Activated B cell treated with CpG ODN at 0.5 μM for 24 hours (primary cell): ENCODE results near the gene MEP1A. TPM values are rescaled to one million over a fixed set of nuclear protein-coding genes. Genes with fewer than 3 reads are reported as not detected.

ENCODE experiments used
- ATAC-seq: fragments of 200-7000 bp; cut with Tn5 transposase; one replicate; pipeline ENCODE4 v1.10.0; 2021; ENCODE audit warnings: low read depth, mild to moderate bottlenecking, moderate library complexity
- CTCF ChIA-PET: fragments of 350-600 bp; sonication (Branson Sonifier 250); formaldehyde crosslinking; loops from one replicate; lab custom pipeline; 2021; ENCODE audit warnings: antibody characterized with exemption; lab: Charles Lee
- POLR2A ChIA-PET: fragments of 350-600 bp; sonication (Branson Sonifier 250); formaldehyde crosslinking; loops from one replicate; lab custom pipeline; 2021; ENCODE audit warnings: antibody characterized with exemption; lab: Charles Lee
- DNase-seq: peaks from one replicate; pipeline ENCODE4 v3.0.0; 2022
- H3K27ac Mint-ChIP-seq: one replicate; pipeline ENCODE4 v1.8.0; 2020; ENCODE audit warnings: mixed read lengths
- H3K27me3 Mint-ChIP-seq: one replicate; pipeline ENCODE4 v1.8.0; 2021; ENCODE audit warnings: mixed read lengths
- H3K36me3 Mint-ChIP-seq: one replicate; pipeline ENCODE4 v1.8.0; 2021; ENCODE audit warnings: low read depth, mixed read lengths
- H3K4me1 Mint-ChIP-seq: one replicate; pipeline ENCODE4 v1.8.0; 2021; ENCODE audit warnings: mixed read lengths
- H3K4me3 Mint-ChIP-seq: one replicate; pipeline ENCODE4 v1.8.0; 2020; ENCODE audit warnings: mild to moderate bottlenecking, mixed read lengths
- H3K9me3 Mint-ChIP-seq: one replicate; pipeline ENCODE4 v1.8.0; 2020; ENCODE audit warnings: mixed read lengths
- intact Hi-C: fragments of 100-400 bp; cut with micrococcal nuclease; formaldehyde crosslinking; loops from one replicate; pipeline ENCODE4 v1.15.1; 2024
- total RNA-seq: library from RNA; stranded (reverse); gene quantifications from 2 replicates; pipeline ENCODE4 v1.2.3, GENCODE V29; 2022
- TF ChIP-seq, protein P1 (sequence below): fragments of 200-600 bp; IDR thresholded peaks from one replicate; pipeline ENCODE4 v1.8.0; 2022; ENCODE audit warnings: antibody characterized with exemption, mild to moderate bottlenecking

MEP1A gene
- total RNA-seq, 1 donor from 2014 or later = not detected

DNA sequence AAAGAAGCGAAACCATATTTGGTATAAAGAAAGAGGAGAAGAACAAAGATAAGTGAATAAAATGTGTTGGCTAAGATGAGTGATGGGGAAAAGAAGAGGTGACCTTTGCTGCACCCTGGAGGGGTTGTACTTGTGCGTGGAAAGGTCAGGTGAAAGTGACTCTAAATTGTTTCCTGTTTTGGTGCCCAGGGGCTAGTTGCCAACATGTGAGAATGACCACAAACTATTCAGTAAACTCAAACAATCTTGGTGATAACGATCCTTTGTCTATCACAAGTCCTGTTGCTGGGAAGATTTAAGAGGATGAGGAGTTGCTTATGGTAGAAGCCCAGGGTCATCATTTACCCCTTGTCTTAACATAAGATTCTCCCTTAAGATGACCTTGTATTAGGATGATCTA is 70.6 kb downstream of the MEP1A start:
- POLR2A ChIA-PET = no interaction called here
- no peak overlapping the region for H3K27ac Mint-ChIP-seq
- H3K36me3 Mint-ChIP-seq = no peaks in the 10 kb centered on the region
- intact Hi-C loops = no loop called here
- TF ChIP-seq, protein P1, sequence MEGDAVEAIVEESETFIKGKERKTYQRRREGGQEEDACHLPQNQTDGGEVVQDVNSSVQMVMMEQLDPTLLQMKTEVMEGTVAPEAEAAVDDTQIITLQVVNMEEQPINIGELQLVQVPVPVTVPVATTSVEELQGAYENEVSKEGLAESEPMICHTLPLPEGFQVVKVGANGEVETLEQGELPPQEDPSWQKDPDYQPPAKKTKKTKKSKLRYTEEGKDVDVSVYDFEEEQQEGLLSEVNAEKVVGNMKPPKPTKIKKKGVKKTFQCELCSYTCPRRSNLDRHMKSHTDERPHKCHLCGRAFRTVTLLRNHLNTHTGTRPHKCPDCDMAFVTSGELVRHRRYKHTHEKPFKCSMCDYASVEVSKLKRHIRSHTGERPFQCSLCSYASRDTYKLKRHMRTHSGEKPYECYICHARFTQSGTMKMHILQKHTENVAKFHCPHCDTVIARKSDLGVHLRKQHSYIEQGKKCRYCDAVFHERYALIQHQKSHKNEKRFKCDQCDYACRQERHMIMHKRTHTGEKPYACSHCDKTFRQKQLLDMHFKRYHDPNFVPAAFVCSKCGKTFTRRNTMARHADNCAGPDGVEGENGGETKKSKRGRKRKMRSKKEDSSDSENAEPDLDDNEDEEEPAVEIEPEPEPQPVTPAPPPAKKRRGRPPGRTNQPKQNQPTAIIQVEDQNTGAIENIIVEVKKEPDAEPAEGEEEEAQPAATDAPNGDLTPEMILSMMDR = no peak
- CTCF ChIA-PET = no interaction called here
- no peaks in the 10 kb centered on the region for H3K4me1 Mint-ChIP-seq
- no peaks in the 10 kb centered on the region for H3K27me3 Mint-ChIP-seq
- ATAC-seq = no peak
- H3K4me3 Mint-ChIP-seq = no peak overlapping the region
- no peak for DNase-seq
- no peaks in the 10 kb centered on the region for H3K9me3 Mint-ChIP-seq

DNA sequence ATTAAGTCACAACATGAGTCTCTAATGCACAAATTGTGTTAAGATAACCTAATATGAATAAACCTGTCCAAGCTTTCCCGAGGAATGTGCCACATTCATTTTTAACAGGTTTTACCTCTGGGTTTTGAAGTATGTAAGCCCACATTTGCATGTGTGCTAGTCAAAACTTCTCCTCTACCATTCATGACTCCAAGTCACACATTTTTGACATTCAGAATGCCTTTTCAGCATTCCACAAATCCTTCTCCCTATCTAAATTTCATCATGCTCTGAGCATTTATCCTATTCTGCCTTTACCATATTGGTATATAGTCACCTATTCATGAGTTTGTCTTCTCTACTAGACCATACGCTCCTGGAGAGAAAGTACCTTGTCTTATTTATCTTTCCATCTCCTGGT is 72.0 kb downstream of the MEP1A start:
- Mint-ChIP-seq H3K4me3 (no peak overlapping the region), H3K27me3 (no peaks in the 10 kb centered on the region), H3K36me3 (no peaks in the 10 kb centered on the region), H3K27ac (no peak overlapping the region), H3K4me1 (no peaks in the 10 kb centered on the region), H3K9me3 (no peaks in the 10 kb centered on the region)
- ChIA-PET CTCF (interaction anchor here (0.6 kb wide), 1 partner anchor 602 kb away, joined by 3 read pairs; no protein-coding TSS in a partner anchor), POLR2A (no interaction called here)
- ATAC-seq (no peak), DNase-seq (no peak)
- TF ChIP-seq, protein P1 = no peak
- intact Hi-C loops = no loop called here

DNA sequence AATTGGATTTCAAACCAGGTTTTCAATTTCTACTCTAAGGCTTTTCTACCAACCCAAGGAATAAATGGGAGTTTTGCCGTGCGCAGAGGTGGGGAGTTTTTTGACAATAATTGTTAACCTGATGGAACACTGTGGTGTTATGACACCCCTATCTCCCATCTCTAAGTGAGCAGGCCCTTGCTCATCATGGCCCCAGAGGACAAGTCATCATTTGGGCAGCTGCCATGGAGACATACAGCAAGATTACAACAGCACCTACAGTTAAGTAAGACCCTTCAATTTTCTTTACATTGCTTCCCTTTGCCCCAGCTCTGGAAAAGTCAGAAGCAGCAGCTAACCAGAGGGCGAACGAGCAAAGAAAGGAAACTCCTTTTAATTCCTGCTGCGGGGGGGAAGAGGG is 74.2 kb downstream of the MEP1A start:
- Mint-ChIP-seq H3K27me3 (no peaks in the 10 kb centered on the region), H3K4me1 (no peaks in the 10 kb centered on the region), H3K4me3 (no peak overlapping the region), H3K9me3 (no peaks in the 10 kb centered on the region), H3K27ac (no peak overlapping the region), H3K36me3 (no peaks in the 10 kb centered on the region)
- POLR2A ChIA-PET = no interaction called here
- intact Hi-C loops = no loop called here
- ATAC-seq (no peak), DNase-seq (no peak)
- TF ChIP-seq, protein P1 = no peak
- CTCF ChIA-PET = no interaction called here

DNA sequence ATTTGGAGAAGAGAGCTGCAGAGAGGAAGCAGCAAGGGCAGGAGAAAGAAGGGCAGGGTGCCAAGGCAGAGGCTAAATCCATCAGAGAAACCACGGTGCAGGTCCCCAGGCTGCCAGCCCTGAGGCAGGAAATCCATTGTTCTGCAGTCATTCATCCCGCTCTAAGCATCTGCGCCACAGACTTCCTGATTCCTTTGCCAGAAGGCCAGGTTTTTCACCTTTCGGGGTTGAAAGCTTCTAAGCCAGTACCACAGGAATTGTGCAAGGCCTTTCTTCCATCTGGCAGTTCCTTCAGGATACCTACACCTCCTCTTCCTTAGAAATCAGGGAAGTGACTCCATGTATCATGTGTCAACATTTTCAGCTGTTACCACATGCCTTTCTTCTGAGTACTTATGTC is 82.9 kb downstream of the MEP1A start:
- H3K9me3 Mint-ChIP-seq = no peaks in the 10 kb centered on the region
- ChIA-PET CTCF (no interaction called here), POLR2A (no interaction called here)
- ATAC-seq (no peak), DNase-seq (no peak)
- peaks cover 4% of the 10 kb centered on the region for H3K27me3 Mint-ChIP-seq
- no peak overlapping the region for H3K27ac Mint-ChIP-seq
- no peak overlapping the region for H3K4me3 Mint-ChIP-seq
- intact Hi-C loops = no loop called here
- no peaks in the 10 kb centered on the region for H3K4me1 Mint-ChIP-seq
- H3K36me3 Mint-ChIP-seq = no peaks in the 10 kb centered on the region
- TF ChIP-seq, protein P1 = no peak

DNA sequence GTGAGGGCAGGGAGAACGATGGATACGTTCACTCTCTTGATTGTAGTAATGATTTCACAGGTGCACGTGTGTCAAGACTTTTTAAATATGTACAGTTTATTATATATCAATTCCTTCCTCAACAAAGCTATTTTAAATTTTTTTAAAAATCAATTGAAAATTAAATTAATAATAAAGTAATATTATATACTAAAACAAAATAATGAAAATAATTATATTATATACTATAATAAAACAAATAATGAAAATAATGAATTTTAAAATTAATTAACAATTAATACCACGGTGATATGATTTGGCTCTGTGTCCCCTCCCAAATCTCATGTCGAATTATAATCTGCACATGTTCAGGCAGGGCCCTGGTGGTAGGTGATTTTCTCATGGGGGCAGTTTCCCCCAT is 85.8 kb downstream of the MEP1A start:
- POLR2A ChIA-PET = no interaction called here
- CTCF ChIA-PET = no interaction called here
- Mint-ChIP-seq H3K36me3 (no peaks in the 10 kb centered on the region), H3K27ac (no peak overlapping the region), H3K9me3 (no peaks in the 10 kb centered on the region), H3K4me1 (no peaks in the 10 kb centered on the region), H3K27me3 (peaks cover 6% of the 10 kb centered on the region), H3K4me3 (no peak overlapping the region)
- no peak for DNase-seq
- TF ChIP-seq, protein P1 = no peak
- intact Hi-C loops = no loop called here
- no peak for ATAC-seq
